Activated naive CD8-positive, alpha-beta T cell treated with anti-CD3 and anti-CD28 coated beads, Interleukin-2, amount 50 U/mL, for 16 hours (primary cell): ENCODE results near the gene PGM5.

Experiments used
- DNase-seq: peaks from one replicate; pipeline ENCODE4 v3.0.0-alpha.2; 2020; ENCODE audit warnings: low read depth, low spot score

The PGM5 gene

DNA sequence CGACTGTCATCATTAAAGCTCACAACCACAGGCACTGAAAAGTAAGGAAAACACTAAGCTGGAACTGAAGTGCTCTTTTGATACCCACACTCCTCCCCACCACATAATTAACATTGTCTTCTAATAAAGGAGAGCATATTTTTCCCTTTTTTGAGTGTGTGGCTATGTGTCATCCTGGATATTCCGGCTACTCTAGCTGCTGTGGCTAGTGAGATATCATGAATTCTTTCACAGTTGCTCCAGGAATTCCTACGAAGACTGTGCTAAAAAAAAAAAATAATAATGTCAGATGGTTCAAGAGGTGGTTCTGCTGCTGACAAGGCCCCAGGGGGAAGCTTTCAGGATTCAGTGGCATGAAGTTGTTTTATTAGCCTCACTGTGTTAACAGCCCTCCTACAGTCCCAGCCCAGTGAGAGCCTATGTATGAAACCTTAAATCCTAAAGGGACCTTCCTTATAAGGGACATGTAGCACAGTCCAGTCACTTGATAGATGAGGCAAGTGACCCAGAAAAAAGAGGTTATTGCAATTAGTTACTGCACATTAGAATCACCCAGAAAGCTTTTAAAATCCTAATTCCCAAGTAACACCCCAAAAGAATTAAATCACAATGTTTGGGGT lies 137.7 kb downstream of the PGM5 start:
- DNase-seq = no peak

GRCh38 chr9:68495247-68495646 lies 138.8 kb downstream of the PGM5 start:
- no peak for DNase-seq

DNA sequence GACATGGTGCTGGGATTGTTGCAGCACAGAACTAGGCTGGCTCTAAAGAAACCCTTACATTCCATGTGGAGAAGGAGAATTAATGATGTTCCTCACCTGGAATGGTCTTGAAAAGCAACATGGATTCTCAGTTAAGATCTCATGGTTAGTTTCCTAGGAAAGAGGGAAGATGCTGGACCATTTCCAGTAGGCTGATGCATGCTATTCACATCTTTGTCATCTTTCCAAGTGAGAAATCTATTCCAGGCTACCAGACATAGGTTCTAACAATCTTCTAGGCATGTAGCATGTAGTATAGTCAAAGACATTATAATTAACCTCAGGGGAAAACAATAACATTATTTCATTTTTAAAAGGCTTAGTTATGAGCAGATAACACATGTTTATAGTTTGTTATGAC lies 139.9 kb downstream of the PGM5 start:
- no peak for DNase-seq

- no peak for DNase-seq
Observed at GRCh38 chr9:68497629-68498028, 141.2 kb downstream of the PGM5 start.

GRCh38 chr9:68498816-68499215 lies 142.4 kb downstream of the PGM5 start:
- no peak for DNase-seq

DNA sequence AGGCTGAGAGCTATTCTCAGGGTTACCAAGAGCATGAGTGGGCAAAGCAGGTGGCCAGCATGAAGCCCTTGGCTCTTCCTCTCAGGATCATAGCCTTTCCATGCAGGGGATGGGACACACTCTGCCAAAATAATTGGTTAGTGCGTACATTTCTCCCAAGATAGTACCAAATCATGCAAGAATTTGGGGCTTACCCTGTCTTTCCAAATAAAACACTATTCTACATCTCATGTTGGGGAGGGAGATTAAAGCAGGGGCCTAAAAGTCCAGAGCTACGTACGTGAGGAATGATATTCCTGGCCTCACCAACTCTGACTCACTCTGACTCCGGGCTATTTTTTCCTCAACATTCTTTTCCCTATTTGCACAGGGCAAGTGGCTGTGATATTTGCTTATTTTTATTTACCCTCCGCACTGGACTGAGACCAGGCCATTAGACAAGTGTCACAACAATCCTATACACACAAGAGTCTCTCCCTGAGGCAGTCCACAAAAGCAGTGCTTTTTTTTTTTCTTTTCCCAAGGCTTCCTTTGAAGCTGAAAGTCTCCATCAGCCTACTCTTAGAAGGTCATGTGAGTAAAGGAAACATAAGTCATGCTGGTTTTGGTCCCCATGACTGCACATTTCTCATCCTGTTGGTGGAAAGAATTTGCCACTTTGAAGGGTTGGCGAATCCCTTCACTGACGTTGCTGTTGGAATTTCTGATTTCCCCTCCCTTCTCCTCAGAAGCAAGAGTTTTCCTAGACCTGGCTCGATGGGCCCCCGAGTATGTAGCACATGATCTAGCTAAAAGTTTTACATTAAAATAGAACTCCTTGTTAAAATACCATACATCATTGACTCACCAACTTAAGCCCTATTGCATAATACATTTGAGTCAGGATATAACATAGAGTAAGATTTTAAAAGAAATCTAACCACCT lies 144.3 kb downstream of the PGM5 start:
- no peak for DNase-seq

DNA sequence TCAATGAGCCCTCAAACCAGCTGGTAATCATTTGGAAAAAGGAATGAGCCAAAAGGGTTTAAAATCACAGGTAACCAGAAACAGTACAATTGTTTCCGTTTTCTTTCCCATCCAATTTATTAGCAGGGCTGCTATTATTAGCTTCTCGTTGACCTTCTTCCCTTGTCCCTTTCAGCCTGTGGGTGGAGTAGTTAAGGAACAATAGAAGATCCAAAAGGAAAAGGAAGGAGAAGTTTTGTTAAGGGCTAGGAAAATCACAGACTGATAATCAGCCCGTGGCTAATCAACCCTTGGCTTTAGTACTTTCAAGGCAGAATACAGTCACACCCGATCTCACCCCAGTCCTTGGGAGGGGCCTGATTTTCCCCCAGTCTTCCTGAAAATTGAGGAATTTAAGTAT lies 145.9 kb downstream of the PGM5 start:
- no peak for DNase-seq

GRCh38 chr9:68505681-68506409 lies 149.4 kb downstream of the PGM5 start:
- DNase-seq = no peak

GRCh38 chr9:68506551-68506950 lies 150.1 kb downstream of the PGM5 start:
- DNase-seq = no peak

- DNase-seq = no peak
Observed at GRCh38 chr9:68507130-68507805, 150.9 kb downstream of the PGM5 start.

DNA sequence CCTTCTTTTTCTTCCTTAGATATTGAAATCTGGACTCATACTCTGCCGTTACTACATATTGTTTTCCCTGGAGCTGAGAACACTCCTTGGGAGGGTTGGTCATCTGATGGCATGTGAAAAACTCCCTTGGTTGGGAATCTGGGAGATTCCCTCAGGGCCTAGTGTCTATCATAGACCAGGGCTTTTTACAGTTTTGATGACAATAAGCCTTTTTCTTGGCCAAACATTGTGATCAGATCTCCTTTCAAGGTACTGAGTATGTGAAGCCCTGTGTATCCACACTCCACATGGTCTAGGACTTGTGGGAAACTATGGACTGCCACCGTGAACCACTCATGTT lies 151.4 kb downstream of the PGM5 start:
- DNase-seq = no peak

DNA sequence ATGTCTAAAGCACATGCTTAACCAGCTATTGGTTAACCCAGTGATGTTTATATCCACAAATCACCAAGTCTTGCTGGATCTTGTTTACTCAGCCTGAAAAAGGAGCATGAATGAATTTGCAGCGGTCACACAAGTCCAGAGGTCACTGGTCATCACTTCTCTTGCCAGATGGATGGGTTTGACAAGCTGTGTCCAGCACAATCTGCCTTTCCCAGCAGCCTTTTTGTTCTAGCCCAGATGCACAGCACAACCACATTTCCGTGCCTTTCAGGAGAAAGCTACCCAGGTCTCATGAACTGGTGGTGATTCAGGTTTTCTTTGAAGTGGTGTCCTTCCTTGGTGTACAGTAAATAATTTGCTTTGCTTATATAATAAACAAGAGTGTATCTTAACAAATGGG lies 152.1 kb downstream of the PGM5 start:
- no peak for DNase-seq

GRCh38 chr9:68509689-68510088 lies 153.3 kb downstream of the PGM5 start:
- no peak for DNase-seq

- DNase-seq = no peak
Observed at GRCh38 chr9:68513385-68513784, 157.0 kb downstream of the PGM5 start.

GRCh38 chr9:68513981-68514380 lies 157.6 kb downstream of the PGM5 start:
- DNase-seq = no peak

DNA sequence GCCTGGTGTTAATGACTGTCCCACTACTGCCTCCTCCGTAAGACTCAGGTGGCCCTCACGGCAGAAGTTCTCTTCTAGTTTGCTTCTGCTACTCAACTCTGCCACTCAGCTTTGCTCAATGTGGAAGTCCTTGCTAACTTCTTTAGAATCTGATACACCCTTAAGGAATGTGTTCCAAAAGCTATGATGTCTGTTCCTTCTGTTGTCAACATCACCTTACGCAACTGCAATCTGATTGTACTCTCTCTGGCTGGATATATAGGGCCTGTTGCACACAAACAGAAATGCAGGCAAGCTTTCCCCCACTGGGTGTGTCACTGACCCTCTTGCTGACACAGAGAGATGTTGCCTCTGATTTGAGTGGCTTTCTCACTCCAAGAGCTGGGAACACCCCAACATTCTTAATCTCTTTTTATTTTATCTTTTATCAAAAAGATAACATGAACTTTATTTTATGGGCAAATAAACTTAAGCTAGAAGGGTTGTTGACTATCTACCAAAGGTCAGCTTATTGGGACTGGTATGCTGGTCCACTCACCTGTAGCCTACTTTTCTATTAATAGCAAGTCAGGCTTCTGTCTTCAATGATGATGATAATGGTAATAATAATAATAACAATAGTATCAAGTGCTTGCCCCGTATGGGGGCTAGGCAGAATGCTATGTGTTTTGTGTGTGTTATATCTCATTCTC lies 159.1 kb downstream of the PGM5 start:
- DNase-seq = no peak

DNA sequence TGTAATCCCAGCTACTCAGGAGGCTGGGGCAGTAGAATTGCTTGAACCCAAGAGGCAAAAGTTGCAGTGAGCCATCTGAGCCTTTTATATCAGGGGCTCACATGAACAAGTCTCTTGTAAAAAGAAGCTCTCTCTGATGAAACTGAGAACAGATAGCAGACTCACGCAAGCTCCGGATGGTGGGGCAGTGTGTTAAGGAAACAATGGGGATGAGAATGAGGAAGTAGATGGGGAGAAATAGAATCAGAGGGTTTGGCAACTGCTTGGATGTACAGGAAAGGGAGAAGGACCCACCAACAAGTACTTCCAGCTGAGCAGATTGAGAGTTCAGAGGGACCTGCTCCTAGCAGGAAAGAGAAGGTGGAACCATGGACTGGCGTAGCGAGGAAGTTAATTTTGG lies 165.7 kb downstream of the PGM5 start:
- no peak for DNase-seq

DNA sequence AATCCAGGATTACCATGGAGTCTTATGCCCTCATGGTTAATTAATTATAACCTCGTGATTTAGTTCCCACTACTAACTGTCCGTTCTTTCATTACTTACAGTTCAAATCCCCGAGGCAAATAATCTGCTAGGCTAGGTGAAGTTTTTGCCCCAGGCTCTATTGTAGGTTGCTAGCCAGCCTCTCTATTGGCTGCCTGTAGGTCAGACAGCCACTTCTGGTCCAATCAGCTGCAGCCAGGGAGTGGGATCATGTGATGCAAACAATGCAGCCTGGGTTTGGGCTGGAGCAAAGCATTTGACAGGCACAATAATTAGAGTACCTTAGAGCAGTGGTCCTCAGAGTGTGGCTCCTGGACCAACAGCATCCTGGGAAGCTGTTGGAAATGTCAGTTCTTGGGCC lies 166.5 kb downstream of the PGM5 start:
- no peak for DNase-seq

- no peak for DNase-seq
Observed at GRCh38 chr9:68523367-68523936, 167.0 kb downstream of the PGM5 start.

DNA sequence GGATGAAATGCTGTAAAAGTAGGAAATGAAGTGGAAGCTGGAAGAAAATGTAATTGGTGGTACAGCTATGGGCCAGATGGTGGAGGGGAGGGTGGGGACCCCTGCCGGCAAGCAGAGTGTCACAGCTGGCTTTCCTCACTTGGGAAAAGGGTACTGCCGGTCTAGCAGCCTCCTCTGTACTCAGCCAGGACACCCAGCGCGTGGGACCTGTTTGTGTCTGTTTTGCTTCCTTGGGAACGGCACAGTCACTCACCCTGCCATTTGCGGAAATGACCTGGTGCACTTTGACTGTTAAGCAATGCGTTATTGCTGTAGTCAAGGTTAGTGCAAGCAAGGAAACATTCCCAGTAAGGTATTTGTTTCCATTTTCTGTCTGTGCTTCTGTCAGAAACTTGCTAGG lies 174.2 kb downstream of the PGM5 start:
- no peak for DNase-seq

DNA sequence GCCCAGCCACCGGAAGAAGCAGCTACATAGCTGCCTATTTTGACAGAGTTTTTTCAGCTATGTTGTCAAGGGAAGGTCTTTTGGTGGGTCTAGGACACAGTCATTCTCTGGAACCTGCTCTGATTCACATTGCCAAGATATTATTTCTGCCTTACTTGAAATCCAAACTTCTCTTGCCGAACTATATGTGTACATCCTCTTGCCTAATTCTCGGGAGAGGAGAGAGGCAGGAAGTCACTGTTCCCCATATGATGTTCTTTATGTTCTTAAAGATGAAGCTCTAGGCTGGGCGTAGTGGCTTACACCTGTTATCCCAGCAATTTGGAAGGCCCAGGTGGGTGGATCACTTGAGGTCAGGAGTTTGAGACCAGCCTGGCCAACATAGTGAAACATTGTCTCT lies 175.7 kb downstream of the PGM5 start:
- no peak for DNase-seq
